Measurements from ENCODE around the gene FSIP1.
"Not testable (repeated sequence)": the region's sequence is repeated elsewhere in the genome, so short reads cannot be mapped to it uniquely, and the experiment has no call there.

Gene FSIP1

GRCh38 chr15:39782441-39783138 lies at the start of gene FSIP1:
Gene FSIP1, minus strand, starts transcription at chr15:39782841. Its CDS starts 6,317 bp downstream, at chr15:39776524.
- H3K4me3 ChIP-seq (ENCODE audit: low read length): peak within 1 kb of the TSS; percentile 97
- H3K4me1 ChIP-seq (ENCODE audit: insufficient read depth, low read length): peaks cover 36% of the 10 kb centered on the region
- peak within 1 kb of the TSS; percentile 62 for H3K27ac ChIP-seq (ENCODE audit: low read length)

GRCh38 chr15:39830166-39830565 lies 47.5 kb upstream of the FSIP1 start:
- H3K36me3 ChIP-seq (ENCODE audit: insufficient read depth, low read depth, low read length): no peaks in the 10 kb centered on the region
- H3K9ac ChIP-seq (ENCODE audit: low read depth, low read length): no peak overlapping the region
- H3K4me1 ChIP-seq (ENCODE audit: insufficient read depth, low read length): peaks cover 10% of the 10 kb centered on the region; the same call in 1 of the 2 replicates
- H3K27ac ChIP-seq (ENCODE audit: low read length): no peak overlapping the region
- no peaks in the 10 kb centered on the region for H3K27me3 ChIP-seq (ENCODE audit: insufficient read depth, low read length)
- H3K4me3 ChIP-seq (ENCODE audit: low read length): no peak overlapping the region
- H3K9me3 ChIP-seq (ENCODE audit: insufficient read depth, low read depth, low read length): no peaks in the 10 kb centered on the region

More at GRCh38 chr15:39782441-39783138, at the start of gene FSIP1:
- no peaks in the 10 kb centered on the region for H3K9me3 ChIP-seq (ENCODE audit: insufficient read depth, low read depth, low read length)
- peak within 1 kb of the TSS; percentile 96 for H3K9ac ChIP-seq (ENCODE audit: low read depth, low read length)
- no peaks in the 10 kb centered on the region for H3K36me3 ChIP-seq (ENCODE audit: insufficient read depth, low read depth, low read length)
- no peaks in the 10 kb centered on the region for H3K27me3 ChIP-seq (ENCODE audit: insufficient read depth, low read length)

- no peak overlapping the region for H3K4me3 ChIP-seq (ENCODE audit: low read length)
- H3K9me3 ChIP-seq (ENCODE audit: insufficient read depth, low read depth, low read length): peaks cover 3% of the 10 kb centered on the region; the same call in 1 of the 2 replicates
- peaks cover 8% of the 10 kb centered on the region; the same call in 1 of the 2 replicates for H3K36me3 ChIP-seq (ENCODE audit: insufficient read depth, low read depth, low read length)
- no peaks in the 10 kb centered on the region for H3K27me3 ChIP-seq (ENCODE audit: insufficient read depth, low read length)
- H3K9ac ChIP-seq (ENCODE audit: low read depth, low read length): no peak overlapping the region
- H3K4me1 ChIP-seq (ENCODE audit: insufficient read depth, low read length): peaks cover 10% of the 10 kb centered on the region; the same call in 1 of the 2 replicates
- H3K27ac ChIP-seq (ENCODE audit: low read length): no peak overlapping the region
Measured at GRCh38 chr15:39828374-39828931, 45.8 kb upstream of the FSIP1 start.

GRCh38 chr15:39826975-39827374 lies 44.3 kb upstream of the FSIP1 start:
- peaks cover 3% of the 10 kb centered on the region; the same call in 1 of the 2 replicates for H3K9me3 ChIP-seq (ENCODE audit: insufficient read depth, low read depth, low read length)
- no peak overlapping the region for H3K4me3 ChIP-seq (ENCODE audit: low read length)
- peaks cover 12% of the 10 kb centered on the region; the same call in 1 of the 2 replicates for H3K4me1 ChIP-seq (ENCODE audit: insufficient read depth, low read length)
- no peaks in the 10 kb centered on the region for H3K27me3 ChIP-seq (ENCODE audit: insufficient read depth, low read length)
- H3K27ac ChIP-seq (ENCODE audit: low read length): no peak overlapping the region
- no peak overlapping the region for H3K9ac ChIP-seq (ENCODE audit: low read depth, low read length)
- peaks cover 8% of the 10 kb centered on the region; the same call in 1 of the 2 replicates for H3K36me3 ChIP-seq (ENCODE audit: insufficient read depth, low read depth, low read length)

GRCh38 chr15:39823634-39824033 lies 41.0 kb upstream of the FSIP1 start:
- Histone ChIP-seq H3K27ac (ENCODE audit: low read length) (no peak overlapping the region), H3K36me3 (ENCODE audit: insufficient read depth, low read depth, low read length) (peaks cover 8% of the 10 kb centered on the region; the same call in 1 of the 2 replicates)

GRCh38 chr15:39820050-39820602 lies 37.5 kb upstream of the FSIP1 start:
- peaks cover 39% of the 10 kb centered on the region for H3K4me1 ChIP-seq (ENCODE audit: insufficient read depth, low read length)
- H3K9me3 ChIP-seq (ENCODE audit: insufficient read depth, low read depth, low read length): peaks cover 3% of the 10 kb centered on the region; the same call in 1 of the 2 replicates
- H3K4me3 ChIP-seq (ENCODE audit: low read length): no peak overlapping the region
- no peak overlapping the region for H3K9ac ChIP-seq (ENCODE audit: low read depth, low read length)
- no peaks in the 10 kb centered on the region for H3K27me3 ChIP-seq (ENCODE audit: insufficient read depth, low read length)
- H3K27ac ChIP-seq (ENCODE audit: low read length): no peak overlapping the region
- peaks cover 8% of the 10 kb centered on the region; the same call in 1 of the 2 replicates for H3K36me3 ChIP-seq (ENCODE audit: insufficient read depth, low read depth, low read length)

More at GRCh38 chr15:39823634-39824033, 41.0 kb upstream of the FSIP1 start:
- no peak overlapping the region for H3K9ac ChIP-seq (ENCODE audit: low read depth, low read length)
- no peak overlapping the region for H3K4me3 ChIP-seq (ENCODE audit: low read length)
- H3K4me1 ChIP-seq (ENCODE audit: insufficient read depth, low read length): peaks cover 25% of the 10 kb centered on the region
- H3K9me3 ChIP-seq (ENCODE audit: insufficient read depth, low read depth, low read length): peaks cover 3% of the 10 kb centered on the region; the same call in 1 of the 2 replicates
- no peaks in the 10 kb centered on the region for H3K27me3 ChIP-seq (ENCODE audit: insufficient read depth, low read length)

- Histone ChIP-seq H3K4me3 (ENCODE audit: low read length) (no peak overlapping the region), H3K27ac (ENCODE audit: low read length) (no peak overlapping the region)
Measured at GRCh38 chr15:39819533-39819932, 36.9 kb upstream of the FSIP1 start.

GRCh38 chr15:39817892-39818291 lies 35.3 kb upstream of the FSIP1 start:
- H3K9ac ChIP-seq (ENCODE audit: low read depth, low read length): no peak overlapping the region; the same call in 1 of the 2 replicates
- no peak overlapping the region for H3K4me3 ChIP-seq (ENCODE audit: low read length)
- H3K27ac ChIP-seq (ENCODE audit: low read length): no peak overlapping the region
- H3K36me3 ChIP-seq (ENCODE audit: insufficient read depth, low read depth, low read length): no peaks in the 10 kb centered on the region
- H3K27me3 ChIP-seq (ENCODE audit: insufficient read depth, low read length): no peaks in the 10 kb centered on the region
- no peaks in the 10 kb centered on the region for H3K9me3 ChIP-seq (ENCODE audit: insufficient read depth, low read depth, low read length)
- H3K4me1 ChIP-seq (ENCODE audit: insufficient read depth, low read length): peaks cover 39% of the 10 kb centered on the region

More at GRCh38 chr15:39819533-39819932, 36.9 kb upstream of the FSIP1 start:
- Histone ChIP-seq H3K9me3 (ENCODE audit: insufficient read depth, low read depth, low read length) (peaks cover 3% of the 10 kb centered on the region; the same call in 1 of the 2 replicates), H3K9ac (ENCODE audit: low read depth, low read length) (no peak overlapping the region), H3K4me1 (ENCODE audit: insufficient read depth, low read length) (peaks cover 39% of the 10 kb centered on the region), H3K36me3 (ENCODE audit: insufficient read depth, low read depth, low read length) (peaks cover 3% of the 10 kb centered on the region; the same call in 1 of the 2 replicates), H3K27me3 (ENCODE audit: insufficient read depth, low read length) (no peaks in the 10 kb centered on the region)

- Histone ChIP-seq H3K9ac (ENCODE audit: low read depth, low read length) (no peak overlapping the region), H3K4me3 (ENCODE audit: low read length) (no peak overlapping the region), H3K27ac (ENCODE audit: low read length) (no peak overlapping the region), H3K36me3 (ENCODE audit: insufficient read depth, low read depth, low read length) (no peaks in the 10 kb centered on the region), H3K27me3 (ENCODE audit: insufficient read depth, low read length) (no peaks in the 10 kb centered on the region), H3K4me1 (ENCODE audit: insufficient read depth, low read length) (peaks cover 27% of the 10 kb centered on the region), H3K9me3 (ENCODE audit: insufficient read depth, low read depth, low read length) (no peaks in the 10 kb centered on the region)
Measured at GRCh38 chr15:39814489-39814888, 31.8 kb upstream of the FSIP1 start.

GRCh38 chr15:39812651-39813050 lies 30.0 kb upstream of the FSIP1 start:
- H3K9me3 ChIP-seq (ENCODE audit: insufficient read depth, low read depth, low read length); H3K27ac ChIP-seq (ENCODE audit: low read length); H3K4me3 ChIP-seq (ENCODE audit: low read length); H3K36me3 ChIP-seq (ENCODE audit: insufficient read depth, low read depth, low read length); H3K27me3 ChIP-seq (ENCODE audit: insufficient read depth, low read length); H3K9ac ChIP-seq (ENCODE audit: low read depth, low read length): not testable (repeated sequence)
- H3K4me1 ChIP-seq (ENCODE audit: insufficient read depth, low read length): peaks cover 35% of the 10 kb centered on the region

GRCh38 chr15:39808909-39809308 lies 26.3 kb upstream of the FSIP1 start:
- H3K9ac ChIP-seq (ENCODE audit: low read depth, low read length): peak overlapping the region; percentile 30; the same call in 1 of the 2 replicates
- H3K36me3 ChIP-seq (ENCODE audit: insufficient read depth, low read depth, low read length): peaks cover 27% of the 10 kb centered on the region; the same call in 1 of the 2 replicates
- peak overlapping the region; percentile 58 for H3K4me3 ChIP-seq (ENCODE audit: low read length)
- H3K4me1 ChIP-seq (ENCODE audit: insufficient read depth, low read length): peaks cover 29% of the 10 kb centered on the region
- no peaks in the 10 kb centered on the region for H3K27me3 ChIP-seq (ENCODE audit: insufficient read depth, low read length)
- no peak overlapping the region for H3K27ac ChIP-seq (ENCODE audit: low read length)
- H3K9me3 ChIP-seq (ENCODE audit: insufficient read depth, low read depth, low read length): no peaks in the 10 kb centered on the region
